HepG2 (cell line): ENCODE results near the gene IRAK3. TPM values are rescaled to one million over a fixed set of nuclear protein-coding genes. Genes with fewer than 3 reads are reported as not detected.
A peak's percentile ranks its signal among the peaks of the same experiment; 100 is the strongest.

Experiments used
- CENPT ChIP-seq: sonication (generic); formaldehyde crosslinking; IDR thresholded peaks from 2 replicates; pipeline ENCODE4 v1.8.0; 2022; ENCODE audit warnings: low read depth, mild to moderate bottlenecking, moderate library complexity, missing genetic modification reagents
- ELF4 ChIP-seq: sonication (generic); formaldehyde crosslinking; IDR thresholded peaks from 2 replicates; pipeline ENCODE4 v1.5.0; 2020; ENCODE audit warnings: missing genetic modification reagents, mild to moderate bottlenecking, moderate library complexity, borderline replicate concordance
- GABPB1 ChIP-seq: IDR thresholded peaks from 2 replicates; pipeline ENCODE4 v1.6.1; 2016; ENCODE audit warnings: mild to moderate bottlenecking, missing genetic modification reagents, moderate library complexity, missing compliant biosample characterization
- GATAD2A ChIP-seq: IDR thresholded peaks from 2 replicates; pipeline ENCODE4 v1.6.1; 2016
- HOMEZ ChIP-seq: IDR thresholded peaks from 2 replicates; pipeline ENCODE4 v1.6.1; 2016; ENCODE audit warnings: low read depth
- SAP130 ChIP-seq: IDR thresholded peaks from 2 replicates; pipeline ENCODE4 v1.6.1; 2016; ENCODE audit warnings: low read depth
- STAG1 ChIP-seq: sonication (generic); formaldehyde crosslinking; IDR thresholded peaks from 2 replicates; pipeline ENCODE4 v1.4.0; 2020; ENCODE audit warnings: missing genetic modification reagents
- ZNF121 ChIP-seq: sonication (generic); formaldehyde crosslinking; IDR thresholded peaks from 2 replicates; pipeline ENCODE4 v1.5.0; 2020; ENCODE audit warnings: mild to moderate bottlenecking, missing genetic modification reagents
- ZNF335 ChIP-seq: sonication (generic); formaldehyde crosslinking; IDR thresholded peaks from 2 replicates; pipeline ENCODE4 v1.4.0; 2020; ENCODE audit warnings: missing genetic modification reagents
- ZNF672 ChIP-seq: sonication (generic); formaldehyde crosslinking; IDR thresholded peaks from 2 replicates; pipeline ENCODE4 v1.8.1; 2022; ENCODE audit warnings: missing genetic modification reagents
- ZNF703 ChIP-seq: sonication (generic); formaldehyde crosslinking; IDR thresholded peaks from 2 replicates; pipeline ENCODE4 v1.5.1; 2020; ENCODE audit warnings: missing genetic modification reagents, mild to moderate bottlenecking, moderate library complexity, borderline replicate concordance
- polyA plus RNA-seq, 8 experiments: library from polyadenylated mRNA; depleted of rRNA in 3 of 8; stranded (reverse) in 7 of 8; unstranded in 1 of 8; fragments of >200 nt; fragmentation: Illumina TruSeq in 4 of 8; extraction: Trizol in 4 of 8; gene quantifications; 2 replicates each; pipeline versions ENCODE4 v1.2.1 to v1.2.3, GENCODE V29; 2011 to 2016; ENCODE audit warnings: low read depth in 4 of 8, missing spikeins in 1 of 8, mixed read lengths in 1 of 8; ENCODE audit not compliant: insufficient read depth in 1 of 8
- total RNA-seq, 5 experiments: library from RNA; depleted of rRNA; stranded (reverse); fragments of >200 nt; fragmentation: Illumina TruSeq; extraction: Trizol; gene quantifications; 2 replicates each; pipeline ENCODE4 v1.2.3, GENCODE V29; 2016; ENCODE audit warnings: low read depth in 1 of 5
- TF ChIP-seq, protein P1 (sequence below): sonication (generic); formaldehyde crosslinking; IDR thresholded peaks from 2 replicates; pipeline ENCODE4 v1.5.0; 2020; ENCODE audit warnings: mild to moderate bottlenecking, missing genetic modification reagents, moderate library complexity
- TF ChIP-seq, protein P2 (sequence below): sonication (generic); formaldehyde crosslinking; IDR thresholded peaks from 2 replicates; pipeline ENCODE4 v1.5.0; 2020; ENCODE audit warnings: missing genetic modification reagents
- TF ChIP-seq, protein P3 (sequence below): sonication (generic); formaldehyde crosslinking; IDR thresholded peaks from 2 replicates; pipeline ENCODE4 v1.4.0; 2020; ENCODE audit warnings: missing genetic modification reagents, borderline replicate concordance
- TF ChIP-seq, protein P4 (sequence below): sonication (generic); formaldehyde crosslinking; IDR thresholded peaks from 2 replicates; pipeline ENCODE4 v1.9.0; 2021; ENCODE audit warnings: mild to moderate bottlenecking, missing genetic modification reagents

The IRAK3 gene
- total and polyA plus RNA-seq, 2 of the 13 experiments (the other 11 are each of a cell fraction or from before 2014, with no cell fraction given) = 0.01 TPM; not detected in 1

DNA sequence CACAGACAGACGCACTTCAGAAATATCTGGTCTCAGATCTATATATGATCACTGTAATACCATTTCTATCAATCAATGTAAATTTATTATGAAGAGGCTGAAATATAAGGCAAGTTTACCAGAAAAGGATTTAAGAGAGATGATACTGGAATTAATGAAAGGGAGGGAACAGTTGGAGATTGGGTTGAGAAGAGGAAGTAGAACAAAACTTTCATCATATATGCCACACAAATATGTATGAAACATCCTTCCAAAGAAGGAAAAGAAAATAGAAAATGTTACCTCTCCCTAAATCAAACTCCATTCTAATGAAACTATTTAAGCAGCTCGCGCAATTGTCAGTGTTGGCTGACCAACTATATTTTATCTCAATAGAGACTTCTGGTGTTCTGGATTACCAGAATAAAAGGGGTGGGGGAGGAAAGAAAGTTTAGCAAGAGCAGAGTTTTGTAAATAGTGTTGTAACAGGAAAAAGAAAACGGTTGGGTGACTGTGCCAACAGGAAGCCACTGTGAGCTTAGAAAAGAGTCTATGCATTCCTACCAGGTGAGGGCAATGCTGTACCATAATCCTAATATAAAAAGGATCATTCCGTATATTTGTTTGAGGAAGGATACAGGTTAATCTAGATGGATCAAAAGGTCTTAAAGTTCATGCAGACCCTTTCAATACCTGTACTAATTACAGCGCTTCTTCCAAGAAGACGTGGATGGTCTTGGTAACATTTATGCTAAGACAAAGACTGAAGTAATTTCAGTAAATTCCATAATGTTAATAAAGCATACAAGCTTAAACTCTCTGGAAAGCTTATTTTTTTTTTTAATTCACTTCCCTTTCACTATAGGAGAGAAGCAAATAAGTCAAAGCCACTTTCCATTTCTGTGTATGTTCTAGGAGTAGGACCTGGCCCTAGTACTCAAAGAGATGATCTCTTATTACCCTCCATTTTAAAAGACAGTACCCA, 43.9 kb upstream of the IRAK3 start (continued):
- TF ChIP-seq, protein P1, sequence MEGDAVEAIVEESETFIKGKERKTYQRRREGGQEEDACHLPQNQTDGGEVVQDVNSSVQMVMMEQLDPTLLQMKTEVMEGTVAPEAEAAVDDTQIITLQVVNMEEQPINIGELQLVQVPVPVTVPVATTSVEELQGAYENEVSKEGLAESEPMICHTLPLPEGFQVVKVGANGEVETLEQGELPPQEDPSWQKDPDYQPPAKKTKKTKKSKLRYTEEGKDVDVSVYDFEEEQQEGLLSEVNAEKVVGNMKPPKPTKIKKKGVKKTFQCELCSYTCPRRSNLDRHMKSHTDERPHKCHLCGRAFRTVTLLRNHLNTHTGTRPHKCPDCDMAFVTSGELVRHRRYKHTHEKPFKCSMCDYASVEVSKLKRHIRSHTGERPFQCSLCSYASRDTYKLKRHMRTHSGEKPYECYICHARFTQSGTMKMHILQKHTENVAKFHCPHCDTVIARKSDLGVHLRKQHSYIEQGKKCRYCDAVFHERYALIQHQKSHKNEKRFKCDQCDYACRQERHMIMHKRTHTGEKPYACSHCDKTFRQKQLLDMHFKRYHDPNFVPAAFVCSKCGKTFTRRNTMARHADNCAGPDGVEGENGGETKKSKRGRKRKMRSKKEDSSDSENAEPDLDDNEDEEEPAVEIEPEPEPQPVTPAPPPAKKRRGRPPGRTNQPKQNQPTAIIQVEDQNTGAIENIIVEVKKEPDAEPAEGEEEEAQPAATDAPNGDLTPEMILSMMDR (CRISPR knock-in tag) = peak; percentile 66
- TF ChIP-seq ZNF672 (CRISPR knock-in tag) (no peak), ZNF335 (no peak), ELF4 (no peak), ZNF121 (CRISPR knock-in tag) (no peak), CENPT (CRISPR knock-in tag) (no peak), ZNF703 (CRISPR knock-in tag) (no peak), HOMEZ (CRISPR knock-in tag) (peak; percentile 62; the same call in 1 of the 2 replicates), SAP130 (CRISPR knock-in tag) (0 out of 2 replicates have a peak, but pooled peaks have one; percentile 25), STAG1 (peak; percentile 62), GATAD2A (CRISPR knock-in tag) (0 out of 2 replicates have a peak, but pooled peaks have one; percentile 33), GABPB1 (CRISPR knock-in tag) (peak; percentile 25; the same call in 1 of the 2 replicates)
- TF ChIP-seq, protein P2, sequence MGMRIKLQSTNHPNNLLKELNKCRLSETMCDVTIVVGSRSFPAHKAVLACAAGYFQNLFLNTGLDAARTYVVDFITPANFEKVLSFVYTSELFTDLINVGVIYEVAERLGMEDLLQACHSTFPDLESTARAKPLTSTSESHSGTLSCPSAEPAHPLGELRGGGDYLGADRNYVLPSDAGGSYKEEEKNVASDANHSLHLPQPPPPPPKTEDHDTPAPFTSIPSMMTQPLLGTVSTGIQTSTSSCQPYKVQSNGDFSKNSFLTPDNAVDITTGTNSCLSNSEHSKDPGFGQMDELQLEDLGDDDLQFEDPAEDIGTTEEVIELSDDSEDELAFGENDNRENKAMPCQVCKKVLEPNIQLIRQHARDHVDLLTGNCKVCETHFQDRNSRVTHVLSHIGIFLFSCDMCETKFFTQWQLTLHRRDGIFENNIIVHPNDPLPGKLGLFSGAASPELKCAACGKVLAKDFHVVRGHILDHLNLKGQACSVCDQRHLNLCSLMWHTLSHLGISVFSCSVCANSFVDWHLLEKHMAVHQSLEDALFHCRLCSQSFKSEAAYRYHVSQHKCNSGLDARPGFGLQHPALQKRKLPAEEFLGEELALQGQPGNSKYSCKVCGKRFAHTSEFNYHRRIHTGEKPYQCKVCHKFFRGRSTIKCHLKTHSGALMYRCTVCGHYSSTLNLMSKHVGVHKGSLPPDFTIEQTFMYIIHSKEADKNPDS = no peak
- TF ChIP-seq, protein P3, sequence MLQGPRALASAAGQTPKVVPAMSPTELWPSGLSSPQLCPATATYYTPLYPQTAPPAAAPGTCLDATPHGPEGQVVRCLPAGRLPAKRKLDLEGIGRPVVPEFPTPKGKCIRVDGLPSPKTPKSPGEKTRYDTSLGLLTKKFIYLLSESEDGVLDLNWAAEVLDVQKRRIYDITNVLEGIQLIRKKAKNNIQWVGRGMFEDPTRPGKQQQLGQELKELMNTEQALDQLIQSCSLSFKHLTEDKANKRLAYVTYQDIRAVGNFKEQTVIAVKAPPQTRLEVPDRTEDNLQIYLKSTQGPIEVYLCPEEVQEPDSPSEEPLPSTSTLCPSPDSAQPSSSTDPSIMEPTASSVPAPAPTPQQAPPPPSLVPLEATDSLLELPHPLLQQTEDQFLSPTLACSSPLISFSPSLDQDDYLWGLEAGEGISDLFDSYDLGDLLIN (CRISPR knock-in tag) = no peak
- TF ChIP-seq, protein P4, sequence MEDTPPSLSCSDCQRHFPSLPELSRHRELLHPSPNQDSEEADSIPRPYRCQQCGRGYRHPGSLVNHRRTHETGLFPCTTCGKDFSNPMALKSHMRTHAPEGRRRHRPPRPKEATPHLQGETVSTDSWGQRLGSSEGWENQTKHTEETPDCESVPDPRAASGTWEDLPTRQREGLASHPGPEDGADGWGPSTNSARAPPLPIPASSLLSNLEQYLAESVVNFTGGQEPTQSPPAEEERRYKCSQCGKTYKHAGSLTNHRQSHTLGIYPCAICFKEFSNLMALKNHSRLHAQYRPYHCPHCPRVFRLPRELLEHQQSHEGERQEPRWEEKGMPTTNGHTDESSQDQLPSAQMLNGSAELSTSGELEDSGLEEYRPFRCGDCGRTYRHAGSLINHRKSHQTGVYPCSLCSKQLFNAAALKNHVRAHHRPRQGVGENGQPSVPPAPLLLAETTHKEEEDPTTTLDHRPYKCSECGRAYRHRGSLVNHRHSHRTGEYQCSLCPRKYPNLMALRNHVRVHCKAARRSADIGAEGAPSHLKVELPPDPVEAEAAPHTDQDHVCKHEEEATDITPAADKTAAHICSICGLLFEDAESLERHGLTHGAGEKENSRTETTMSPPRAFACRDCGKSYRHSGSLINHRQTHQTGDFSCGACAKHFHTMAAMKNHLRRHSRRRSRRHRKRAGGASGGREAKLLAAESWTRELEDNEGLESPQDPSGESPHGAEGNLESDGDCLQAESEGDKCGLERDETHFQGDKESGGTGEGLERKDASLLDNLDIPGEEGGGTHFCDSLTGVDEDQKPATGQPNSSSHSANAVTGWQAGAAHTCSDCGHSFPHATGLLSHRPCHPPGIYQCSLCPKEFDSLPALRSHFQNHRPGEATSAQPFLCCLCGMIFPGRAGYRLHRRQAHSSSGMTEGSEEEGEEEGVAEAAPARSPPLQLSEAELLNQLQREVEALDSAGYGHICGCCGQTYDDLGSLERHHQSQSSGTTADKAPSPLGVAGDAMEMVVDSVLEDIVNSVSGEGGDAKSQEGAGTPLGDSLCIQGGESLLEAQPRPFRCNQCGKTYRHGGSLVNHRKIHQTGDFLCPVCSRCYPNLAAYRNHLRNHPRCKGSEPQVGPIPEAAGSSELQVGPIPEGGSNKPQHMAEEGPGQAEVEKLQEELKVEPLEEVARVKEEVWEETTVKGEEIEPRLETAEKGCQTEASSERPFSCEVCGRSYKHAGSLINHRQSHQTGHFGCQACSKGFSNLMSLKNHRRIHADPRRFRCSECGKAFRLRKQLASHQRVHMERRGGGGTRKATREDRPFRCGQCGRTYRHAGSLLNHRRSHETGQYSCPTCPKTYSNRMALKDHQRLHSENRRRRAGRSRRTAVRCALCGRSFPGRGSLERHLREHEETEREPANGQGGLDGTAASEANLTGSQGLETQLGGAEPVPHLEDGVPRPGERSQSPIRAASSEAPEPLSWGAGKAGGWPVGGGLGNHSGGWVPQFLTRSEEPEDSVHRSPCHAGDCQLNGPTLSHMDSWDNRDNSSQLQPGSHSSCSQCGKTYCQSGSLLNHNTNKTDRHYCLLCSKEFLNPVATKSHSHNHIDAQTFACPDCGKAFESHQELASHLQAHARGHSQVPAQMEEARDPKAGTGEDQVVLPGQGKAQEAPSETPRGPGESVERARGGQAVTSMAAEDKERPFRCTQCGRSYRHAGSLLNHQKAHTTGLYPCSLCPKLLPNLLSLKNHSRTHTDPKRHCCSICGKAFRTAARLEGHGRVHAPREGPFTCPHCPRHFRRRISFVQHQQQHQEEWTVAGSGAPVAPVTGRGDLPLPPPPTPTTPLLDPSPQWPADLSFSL (CRISPR knock-in tag) = no peak
